IPS-18a (cell line): ENCODE measurements around the gene CFAP92.

Experiments
- H3K27ac ChIP-seq: one replicate; pipeline ENCODE4 v1.5.1; 2013; ENCODE audit warnings: low read length
- H3K27me3 ChIP-seq: one replicate; pipeline ENCODE4 v1.6.1; 2013; ENCODE audit warnings: mild to moderate bottlenecking, low read length; ENCODE audit not compliant: control insufficient read depth, insufficient read depth
- H3K36me3 ChIP-seq: one replicate; pipeline ENCODE4 v1.6.1; 2013; ENCODE audit warnings: low read depth, low read length; ENCODE audit not compliant: control insufficient read depth
- H3K4me1 ChIP-seq: one replicate; pipeline ENCODE4 v1.6.1; 2013; ENCODE audit warnings: low read depth, low read length; ENCODE audit not compliant: control insufficient read depth
- H3K4me3 ChIP-seq: one replicate; pipeline ENCODE4 v1.5.1; 2013; ENCODE audit warnings: low read length
- H3K9ac ChIP-seq: one replicate; pipeline ENCODE4 v1.6.1; 2013; ENCODE audit warnings: mild to moderate bottlenecking, low read length, moderate library complexity
- H3K9me3 ChIP-seq: one replicate; pipeline ENCODE4 v1.6.1; 2013; ENCODE audit warnings: low read depth, low read length; ENCODE audit not compliant: control insufficient read depth

CFAP92 gene

DNA sequence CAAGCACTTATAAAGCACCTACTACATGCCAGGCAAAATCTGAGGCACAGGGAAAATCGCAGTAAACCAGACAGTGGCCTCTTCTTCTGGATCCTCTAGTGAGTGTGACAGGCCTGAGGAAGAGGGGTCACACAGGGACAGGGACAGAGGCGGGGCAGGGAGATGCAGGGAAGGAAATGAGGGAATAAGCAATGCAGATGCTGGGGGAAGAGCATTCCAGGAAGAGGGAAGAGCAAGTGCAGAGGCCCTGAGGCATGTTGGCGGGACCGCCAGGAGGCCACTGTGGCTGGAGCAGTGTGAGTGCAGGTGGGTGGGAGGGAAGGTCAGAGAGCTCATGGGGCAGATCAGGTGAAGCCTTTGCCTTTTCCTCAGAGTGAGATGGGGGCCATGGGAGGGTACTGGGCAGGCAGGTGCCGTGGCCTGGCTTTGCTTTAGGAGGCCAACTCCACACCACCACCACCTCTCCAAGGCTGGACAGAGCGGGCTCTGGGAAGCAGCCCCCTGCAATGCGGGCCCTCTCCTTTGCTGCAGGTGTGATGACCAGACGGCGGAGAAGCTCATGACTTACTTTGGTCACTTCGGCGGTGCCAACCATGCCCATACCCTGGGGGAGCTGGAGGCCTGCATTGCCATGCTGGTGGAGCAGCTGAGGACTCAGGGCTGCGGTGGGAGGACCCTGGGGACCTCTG, 39.9 kb upstream of the CFAP92 start:
- H3K36me3 ChIP-seq: no peaks in the 10 kb centered on the region
- no peaks in the 10 kb centered on the region for H3K4me1 ChIP-seq
- no peak overlapping the region for H3K9ac ChIP-seq
- H3K27me3 ChIP-seq: no peaks in the 10 kb centered on the region
- no peak overlapping the region for H3K4me3 ChIP-seq
- no peak overlapping the region for H3K27ac ChIP-seq
- H3K9me3 ChIP-seq: no peaks in the 10 kb centered on the region

DNA sequence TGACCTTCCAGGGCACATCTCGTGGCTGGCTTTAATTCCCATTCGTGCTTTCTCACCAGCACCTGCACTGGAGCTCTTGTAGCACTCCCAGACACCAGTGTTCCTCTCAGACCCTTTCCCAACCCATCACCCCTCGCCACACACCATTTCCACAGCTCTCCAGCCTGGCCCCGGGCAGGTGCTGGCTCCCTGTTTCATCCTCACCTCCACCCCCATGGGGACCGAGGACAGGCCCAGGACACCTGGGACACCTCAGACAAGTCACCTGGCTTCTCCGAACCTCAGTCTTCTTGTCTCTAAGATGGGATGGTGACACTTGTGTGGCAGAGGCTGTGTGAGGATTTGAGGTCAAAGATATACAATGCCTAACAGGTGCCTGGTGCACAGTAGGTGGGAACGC, 39.3 kb upstream of the CFAP92 start:
- Histone ChIP-seq H3K9ac (no peak overlapping the region), H3K4me3 (no peak overlapping the region), H3K27ac (no peak overlapping the region), H3K4me1 (no peaks in the 10 kb centered on the region), H3K9me3 (no peaks in the 10 kb centered on the region), H3K36me3 (no peaks in the 10 kb centered on the region), H3K27me3 (no peaks in the 10 kb centered on the region)

DNA sequence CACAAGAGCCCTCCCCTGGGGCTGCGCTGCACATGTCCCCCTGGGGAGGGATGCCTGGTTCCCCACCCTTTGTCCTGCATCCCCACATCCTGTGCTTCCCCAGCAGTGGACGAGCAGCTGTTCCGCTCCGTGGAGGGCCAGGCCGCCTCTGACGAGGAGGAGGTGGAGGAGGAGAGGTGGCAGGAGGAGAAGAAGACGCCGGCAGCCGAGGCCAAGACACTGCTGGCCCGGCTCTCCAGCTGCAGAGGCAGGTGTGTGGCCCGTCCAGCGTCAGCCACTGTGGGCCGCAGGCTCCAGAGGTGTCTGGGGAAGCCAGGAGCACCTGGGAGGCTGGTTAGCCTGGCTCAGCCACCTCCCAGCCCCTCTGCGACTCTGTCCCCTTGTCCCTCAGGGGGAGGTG, 38.8 kb upstream of the CFAP92 start:
- Histone ChIP-seq H3K9me3 (no peaks in the 10 kb centered on the region), H3K4me3 (no peak overlapping the region), H3K27ac (no peak overlapping the region), H3K4me1 (no peaks in the 10 kb centered on the region), H3K27me3 (no peaks in the 10 kb centered on the region), H3K9ac (no peak overlapping the region), H3K36me3 (no peaks in the 10 kb centered on the region)

DNA sequence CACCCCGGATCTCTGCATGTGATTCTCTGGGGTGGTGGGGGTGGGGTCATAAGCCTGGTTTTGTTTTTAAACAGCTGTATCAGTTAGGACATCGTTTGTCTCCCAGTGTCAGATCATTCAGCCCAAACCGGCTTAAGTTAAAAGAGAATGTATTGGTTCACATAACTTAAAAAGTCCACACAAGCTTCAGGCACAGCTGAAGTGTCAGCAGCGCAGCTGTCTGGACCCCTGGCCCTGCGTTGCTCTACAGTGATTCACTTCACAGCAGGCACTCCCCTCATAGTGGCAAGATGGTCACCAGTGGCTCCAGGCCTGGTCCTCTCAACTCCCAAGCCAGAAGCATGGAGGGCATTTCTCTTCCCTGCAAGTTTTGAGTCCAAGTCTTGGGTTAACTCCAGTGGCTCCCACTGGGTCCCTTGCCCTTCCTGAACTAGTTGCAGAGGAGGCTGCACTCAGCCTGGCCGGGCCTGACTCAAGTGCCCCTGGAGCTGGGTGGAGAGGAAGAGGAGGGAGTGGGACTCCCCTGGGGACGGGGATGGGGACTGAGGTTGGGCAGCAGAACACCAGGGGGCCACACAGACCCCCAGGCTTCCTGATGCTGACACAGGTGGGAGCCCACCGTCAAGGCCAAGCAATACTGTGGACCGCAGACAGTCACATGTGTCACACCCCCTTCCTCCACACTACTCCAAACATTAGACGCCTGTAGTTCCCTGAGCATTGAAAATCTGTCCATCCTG, 37.8 kb upstream of the CFAP92 start:
- no peak overlapping the region for H3K27ac ChIP-seq
- no peaks in the 10 kb centered on the region for H3K4me1 ChIP-seq
- no peaks in the 10 kb centered on the region for H3K9me3 ChIP-seq
- H3K27me3 ChIP-seq: peaks cover 4% of the 10 kb centered on the region
- H3K9ac ChIP-seq: no peak overlapping the region
- H3K36me3 ChIP-seq: no peaks in the 10 kb centered on the region
- no peak overlapping the region for H3K4me3 ChIP-seq

DNA sequence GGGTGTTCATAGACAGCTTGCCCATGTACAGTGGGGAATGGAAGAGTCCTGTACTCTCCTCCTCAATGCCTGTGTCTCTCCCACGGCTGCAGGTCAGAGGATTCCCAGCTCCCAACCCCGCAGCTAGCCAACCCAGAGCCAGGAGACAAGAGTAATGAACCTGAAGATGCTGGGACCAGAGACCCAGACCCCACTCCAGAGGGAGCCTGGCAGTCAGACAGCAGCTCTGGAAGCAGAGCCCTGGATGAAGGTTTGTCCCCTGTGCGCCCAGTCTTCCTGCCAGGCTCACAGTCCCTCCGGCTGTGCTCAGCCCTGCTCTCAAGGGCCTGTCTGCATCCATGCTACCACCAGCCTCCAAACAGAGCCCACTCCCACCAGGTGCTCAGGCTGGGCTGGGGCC, 36.7 kb upstream of the CFAP92 start:
- H3K9ac ChIP-seq: no peak overlapping the region
- no peaks in the 10 kb centered on the region for H3K9me3 ChIP-seq
- H3K4me3 ChIP-seq: no peak overlapping the region
- peaks cover 14% of the 10 kb centered on the region for H3K27me3 ChIP-seq
- no peak overlapping the region for H3K27ac ChIP-seq
- no peaks in the 10 kb centered on the region for H3K4me1 ChIP-seq
- no peaks in the 10 kb centered on the region for H3K36me3 ChIP-seq

DNA sequence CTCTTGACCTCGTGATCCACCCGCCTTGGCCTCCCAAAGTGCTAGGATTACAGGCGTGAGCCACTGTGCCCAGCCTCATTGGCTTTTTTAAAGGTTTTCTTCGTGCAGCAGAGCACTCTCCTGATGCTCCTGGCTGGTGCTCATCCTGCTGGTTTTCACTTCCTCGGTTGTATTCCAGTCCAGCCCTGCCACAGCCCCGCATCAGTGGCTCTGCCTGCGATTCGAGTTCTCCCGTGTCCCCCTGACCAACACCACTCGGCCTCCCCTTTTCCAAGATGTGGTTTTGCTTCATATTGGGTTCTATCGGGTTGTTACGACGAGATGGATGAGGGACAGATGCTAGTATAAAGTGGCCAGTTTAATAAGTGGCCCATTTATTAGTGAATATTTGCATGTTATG, 35.0 kb upstream of the CFAP92 start:
- Histone ChIP-seq H3K4me3 (no peak overlapping the region), H3K36me3 (no peaks in the 10 kb centered on the region), H3K27me3 (peaks cover 24% of the 10 kb centered on the region), H3K9ac (no peak overlapping the region), H3K4me1 (no peaks in the 10 kb centered on the region), H3K9me3 (no peaks in the 10 kb centered on the region), H3K27ac (no peak overlapping the region)

DNA sequence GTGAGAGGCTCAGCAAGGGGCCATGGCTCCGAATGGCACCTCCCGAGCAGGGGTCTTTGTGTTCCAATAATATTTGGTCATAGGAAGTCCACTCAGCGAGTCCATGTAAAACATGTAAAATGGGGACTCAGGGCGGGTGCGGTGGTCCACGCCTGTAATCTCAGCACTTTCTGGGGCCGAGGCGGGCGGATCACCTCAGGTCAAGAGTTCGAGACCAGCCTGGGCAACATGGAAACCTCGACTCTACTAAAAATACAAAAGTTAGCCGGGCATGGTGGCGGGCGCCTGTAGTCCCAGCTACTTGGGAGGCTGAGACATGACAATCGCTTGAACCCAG, 33.6 kb upstream of the CFAP92 start:
- Histone ChIP-seq H3K4me1 (no peaks in the 10 kb centered on the region), H3K27me3 (peaks cover 24% of the 10 kb centered on the region), H3K9ac (no peak overlapping the region), H3K27ac (no peak overlapping the region), H3K36me3 (no peaks in the 10 kb centered on the region), H3K9me3 (no peaks in the 10 kb centered on the region), H3K4me3 (peak overlapping the region; percentile 32)

DNA sequence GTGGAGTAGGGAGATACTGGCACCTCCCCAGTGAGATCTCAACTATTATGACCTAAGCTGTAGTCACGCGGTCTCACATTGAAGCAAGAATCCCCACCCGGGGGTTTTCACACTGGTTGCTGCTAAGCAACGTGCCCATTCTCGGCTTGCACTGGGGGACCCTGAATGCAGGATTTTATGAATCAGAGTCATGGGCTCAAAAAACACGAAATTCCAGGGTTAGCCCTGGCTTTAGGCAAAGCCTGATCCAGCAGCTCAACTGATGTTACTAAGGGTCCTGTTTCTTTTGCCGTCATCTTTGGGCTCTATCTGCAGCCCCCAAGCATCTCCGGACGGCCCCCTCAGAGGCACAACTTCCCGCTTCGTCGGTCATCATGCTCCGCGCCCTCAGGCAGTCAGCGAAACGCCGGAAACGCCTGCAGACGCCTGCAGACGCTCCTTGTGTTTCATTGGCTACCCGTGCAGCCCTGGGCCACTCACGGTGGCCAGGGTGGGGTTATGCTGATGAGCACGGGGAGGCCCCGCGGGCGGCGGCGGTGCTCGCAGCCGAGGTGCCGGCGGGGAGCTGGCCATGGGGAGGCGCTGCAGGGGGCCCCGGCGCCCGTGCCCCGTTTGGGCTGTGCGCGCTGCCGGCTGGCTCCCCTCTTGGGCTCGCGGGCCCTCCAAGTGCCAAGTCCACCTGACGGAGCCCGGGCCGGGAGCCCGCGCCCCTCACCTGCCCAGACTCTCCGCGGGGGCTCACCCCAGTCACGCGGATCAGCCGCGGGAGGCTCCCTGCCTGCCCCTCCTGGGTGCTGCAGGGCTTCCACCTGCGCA, 33.1 kb upstream of the CFAP92 start:
- H3K27ac ChIP-seq: no peak overlapping the region
- H3K9me3 ChIP-seq: no peaks in the 10 kb centered on the region
- H3K4me1 ChIP-seq: no peaks in the 10 kb centered on the region
- peak overlapping the region; percentile 32 for H3K4me3 ChIP-seq
- H3K9ac ChIP-seq: no peak overlapping the region
- H3K27me3 ChIP-seq: peaks cover 24% of the 10 kb centered on the region
- no peaks in the 10 kb centered on the region for H3K36me3 ChIP-seq

DNA sequence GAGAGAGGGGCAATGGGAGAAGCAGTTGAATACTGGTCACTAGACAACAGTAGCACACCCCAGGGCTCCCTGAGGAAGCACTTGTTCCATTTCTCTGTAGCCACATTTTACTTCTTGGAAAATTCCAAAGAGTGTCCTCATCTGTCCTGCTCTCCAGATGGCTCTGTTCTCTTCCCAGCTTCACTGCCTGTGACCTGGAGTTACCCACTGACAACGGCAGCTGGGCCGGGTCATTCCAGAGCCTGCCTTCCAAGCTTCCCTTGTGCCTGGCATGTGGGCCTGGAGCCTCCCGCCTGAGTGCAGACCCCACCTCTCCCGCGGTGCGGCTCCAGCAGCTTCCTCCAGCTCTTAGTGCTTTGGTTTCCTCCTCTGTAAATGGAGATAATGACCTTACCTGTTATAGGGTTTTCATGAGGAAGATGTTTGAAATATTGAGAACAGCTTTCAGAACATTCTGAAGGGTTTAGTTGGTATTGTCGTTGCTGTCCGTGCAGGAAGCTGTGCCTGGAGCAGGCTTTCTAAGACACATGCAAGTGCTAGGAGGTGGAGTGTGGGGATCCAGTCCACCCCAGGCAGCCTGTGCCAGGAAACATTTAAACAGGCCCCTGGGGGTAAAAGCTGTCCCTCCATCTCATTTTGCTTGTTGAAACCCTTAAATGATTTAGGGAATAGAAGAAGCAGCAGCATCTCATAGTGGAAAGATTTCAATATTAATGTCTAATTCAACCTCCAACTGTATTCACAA, 32.0 kb upstream of the CFAP92 start:
- Histone ChIP-seq H3K9me3 (no peaks in the 10 kb centered on the region), H3K36me3 (no peaks in the 10 kb centered on the region), H3K4me1 (no peaks in the 10 kb centered on the region), H3K9ac (no peak overlapping the region), H3K27me3 (peaks cover 24% of the 10 kb centered on the region), H3K4me3 (no peak overlapping the region), H3K27ac (no peak overlapping the region)

DNA sequence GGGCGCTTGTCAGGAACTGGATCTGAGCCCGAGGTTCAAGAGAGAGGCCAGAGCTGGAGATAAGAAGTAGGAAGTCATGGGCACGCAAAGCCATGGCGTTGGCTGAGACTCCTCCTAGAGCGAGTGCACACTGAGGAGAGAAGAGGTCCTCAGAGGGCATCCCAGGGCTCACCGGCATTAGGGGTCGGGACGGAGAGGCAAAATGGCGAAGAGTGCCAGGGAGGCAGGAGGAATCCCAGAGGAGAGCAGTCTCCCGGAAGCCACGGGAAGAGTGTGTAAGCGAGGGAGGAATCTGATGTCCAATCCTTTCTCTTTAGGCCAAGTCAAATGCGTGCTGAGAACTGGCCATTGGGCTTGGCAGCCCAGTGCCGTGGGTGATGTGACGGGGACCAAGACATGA, 31.2 kb upstream of the CFAP92 start:
- H3K4me1 ChIP-seq: no peaks in the 10 kb centered on the region
- no peaks in the 10 kb centered on the region for H3K36me3 ChIP-seq
- peaks cover 24% of the 10 kb centered on the region for H3K27me3 ChIP-seq
- H3K4me3 ChIP-seq: no peak overlapping the region
- no peak overlapping the region for H3K9ac ChIP-seq
- H3K9me3 ChIP-seq: no peaks in the 10 kb centered on the region
- H3K27ac ChIP-seq: no peak overlapping the region

DNA sequence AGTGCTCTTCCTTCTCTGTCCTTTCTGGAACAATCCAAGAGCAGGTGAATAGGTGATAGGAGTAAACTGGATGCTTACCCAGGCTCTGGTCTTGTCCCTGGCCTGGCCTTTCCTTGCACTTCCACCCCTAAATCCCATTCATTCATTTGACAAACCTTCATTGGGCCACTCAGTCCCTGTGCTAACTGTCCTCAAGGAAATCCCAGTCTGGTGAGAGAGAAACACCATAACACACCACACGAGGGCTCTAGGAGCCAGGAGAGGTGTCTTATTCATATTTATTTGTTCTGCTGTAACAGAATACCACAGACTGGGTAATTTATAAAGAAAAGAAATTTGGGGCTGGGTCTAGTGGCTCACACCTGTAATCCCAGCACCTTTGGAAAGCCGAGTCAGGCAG, 30.0 kb upstream of the CFAP92 start:
- H3K36me3 ChIP-seq: no peaks in the 10 kb centered on the region
- no peak overlapping the region for H3K27ac ChIP-seq
- H3K27me3 ChIP-seq: peaks cover 24% of the 10 kb centered on the region
- no peak overlapping the region for H3K4me3 ChIP-seq
- no peak overlapping the region for H3K9ac ChIP-seq
- no peaks in the 10 kb centered on the region for H3K9me3 ChIP-seq
- no peaks in the 10 kb centered on the region for H3K4me1 ChIP-seq
